Endothelial cell of umbilical vein (primary cell): ENCODE data around the gene ATP1A4. TPM values are rescaled to one million over a fixed set of nuclear protein-coding genes. Genes with fewer than 3 reads are reported as not detected.

Source experiments
- BruUV-seq: library from RNA; stranded (reverse); fragments of 400-500 nt; replicated peaks from 2 replicates; lab custom pipeline; 2021; lab: Mats Ljungman, UMichigan
- CTCF ChIA-PET: fragments of 300-600, 350-600 bp; sonication (Branson Sonifier 250); formaldehyde crosslinking; loops from one replicate; lab custom pipeline; 2021; ENCODE audit warnings: antibody characterized with exemption, inconsistent platforms; lab: Charles Lee
- POLR2A ChIA-PET: fragments of 300-600, 350-600 bp; sonication (Branson Sonifier 250); formaldehyde crosslinking; loops from one replicate; lab custom pipeline; 2021; ENCODE audit warnings: antibody characterized with exemption, inconsistent platforms; lab: Charles Lee
- DNase-seq: peaks from one replicate; pipeline ENCODE4 v3.0.0-alpha.2; 2011; ENCODE audit warnings: low read depth, low spot score
- FAIRE-seq: peaks from 2 replicates; lab custom pipeline; 2011; peaks lifted over from hg19 to GRCh38; lab: Jason Lieb, UNC
- H2AFZ ChIP-seq: 2 replicates; pipeline ENCODE4 v1.6.0; 2012; ENCODE audit warnings: low read depth, low read length, control low read depth, inconsistent platforms
- H3K27ac ChIP-seq: 2 replicates; pipeline ENCODE4 v1.5.1; 2011; ENCODE audit warnings: low read depth, mild to moderate bottlenecking, control low read depth, low read length, moderate library complexity; ENCODE audit not compliant: insufficient read depth
- H3K27me3 ChIP-seq, 2 experiments: 2 replicates each; pipeline versions ENCODE4 v1.6.0 to v1.6.1; 2011; ENCODE audit warnings: low read length in 2 of 2, mixed read lengths in 1 of 2; ENCODE audit not compliant: control insufficient read depth in 2 of 2, insufficient read depth in 2 of 2
- H3K36me3 ChIP-seq, 2 experiments: 2 replicates in 1 of 2; 3 replicates in 1 of 2; pipeline ENCODE4 v1.5.1; 2011; ENCODE audit warnings: low read length in 2 of 2, mild to moderate bottlenecking in 1 of 2, moderate library complexity in 1 of 2; ENCODE audit not compliant: control insufficient read depth in 2 of 2, insufficient read depth in 2 of 2; ENCODE audit errors: extremely low read depth in 1 of 2
- H3K4me1 ChIP-seq: 3 replicates; pipeline ENCODE4 v1.5.1; 2011; ENCODE audit warnings: mild to moderate bottlenecking, low read length; ENCODE audit not compliant: control insufficient read depth, insufficient read depth; ENCODE audit errors: extremely low read depth
- H3K4me2 ChIP-seq: 2 replicates; pipeline ENCODE4 v1.6.1; 2011; ENCODE audit warnings: low read length, control low read depth, mixed read lengths; ENCODE audit not compliant: insufficient read depth
- H3K4me3 ChIP-seq, 3 experiments: fragments of 200-600 bp in 1 of 3; sonication (generic), shearing (Covaris generic) in 1 of 3; replicated peaks in 1 of 3; 2 replicates each; pipeline ENCODE4 v1.5.1; 2011 to 2016; ENCODE audit warnings: control low read depth in 3 of 3, low read length in 3 of 3, mild to moderate bottlenecking in 2 of 3, inconsistent platforms in 1 of 3, low read depth in 1 of 3, moderate library complexity in 1 of 3; ENCODE audit not compliant: insufficient read depth in 1 of 3
- H3K79me2 ChIP-seq: 2 replicates; pipeline ENCODE4 v1.6.0; 2012; ENCODE audit warnings: low read length, inconsistent platforms; ENCODE audit not compliant: control insufficient read depth, insufficient read depth
- H3K9ac ChIP-seq: replicated peaks from 2 replicates; pipeline ENCODE3; 2011; ENCODE audit warnings: low read length, control low read depth; ENCODE audit not compliant: insufficient read depth; ENCODE audit errors: extremely low read depth
- H3K9me1 ChIP-seq: replicated peaks from 3 replicates; pipeline ENCODE4 v1.6.0; 2011; ENCODE audit warnings: mild to moderate bottlenecking, low read length; ENCODE audit not compliant: control insufficient read depth, insufficient read depth; ENCODE audit errors: extremely low read depth
- H3K9me3 ChIP-seq: replicated peaks from 2 replicates; pipeline ENCODE4 v1.5.1; 2012; ENCODE audit warnings: low read length, inconsistent platforms; ENCODE audit not compliant: control insufficient read depth, insufficient read depth
- H4K20me1 ChIP-seq: replicated peaks from 2 replicates; pipeline ENCODE3; 2011; ENCODE audit warnings: mild to moderate bottlenecking, low read length; ENCODE audit not compliant: control insufficient read depth, insufficient read depth; ENCODE audit errors: extremely low read depth
- CTCF ChIP-seq, 2 donors: IDR thresholded peaks; 1 replicate in 1 of 2; 2 replicates in 1 of 2; pipeline ENCODE4 v1.5.1; 2011; ENCODE audit warnings: low read length in 2 of 2, mild to moderate bottlenecking in 2 of 2, moderate library complexity in 2 of 2, control low read depth in 1 of 2, inconsistent platforms in 1 of 2, low read depth in 1 of 2; ENCODE audit not compliant: insufficient read depth in 1 of 2; ENCODE audit errors: extremely low read depth in 1 of 2
- EZH2 ChIP-seq: IDR thresholded peaks from 2 replicates; pipeline ENCODE4 v1.6.1; 2012; ENCODE audit warnings: borderline replicate concordance, low read depth, mild to moderate bottlenecking, moderate library complexity, low read length, inconsistent platforms; ENCODE audit not compliant: severe bottlenecking
- FOS ChIP-seq: IDR thresholded peaks from 2 replicates; pipeline ENCODE4 v1.6.1; 2011; ENCODE audit warnings: mild to moderate bottlenecking, low read length, moderate library complexity, borderline replicate concordance; ENCODE audit not compliant: insufficient read depth
- GATA2 ChIP-seq: IDR thresholded peaks from 2 replicates; pipeline ENCODE4 v1.7.0; 2011; ENCODE audit warnings: low read depth, mild to moderate bottlenecking, moderate library complexity, mixed read lengths, low read length; ENCODE audit not compliant: insufficient read length, insufficient read depth
- JUN ChIP-seq: IDR thresholded peaks from 2 replicates; pipeline ENCODE4 v1.6.1; 2011; ENCODE audit warnings: borderline replicate concordance, low read depth; ENCODE audit not compliant: insufficient read length, insufficient read depth
- MYC ChIP-seq: IDR thresholded peaks from one replicate; pipeline ENCODE4 v1.6.1; 2011; ENCODE audit warnings: mild to moderate bottlenecking, low read depth, low read length
- POLR2A ChIP-seq: IDR thresholded peaks from 2 replicates; pipeline ENCODE4 v1.6.1; 2012; ENCODE audit warnings: low read depth, mild to moderate bottlenecking, control low read depth, low read length
- POLR2AphosphoS5 ChIP-seq: IDR thresholded peaks from 2 replicates; pipeline ENCODE4 v1.6.1; 2012; ENCODE audit warnings: low read depth, mild to moderate bottlenecking, control low read depth, low read length, moderate library complexity; ENCODE audit not compliant: insufficient read depth
- dilution Hi-C: fragments of 300-500 bp; cut with MboI; formaldehyde crosslinking; loops from one replicate; pipeline ENCODE4 v1.15.0; 2019; ENCODE audit warnings: low sequenced_read_pairs; ENCODE audit not compliant: extremely low pct_ligation_motif_present
- intact Hi-C: fragments of 100-400 bp; cut with micrococcal nuclease; formaldehyde crosslinking; loops from one replicate; pipeline ENCODE4 v1.10.0; 2022
- polyA plus RNA-seq, 4 experiments: library from polyadenylated mRNA; depleted of rRNA in 3 of 4; stranded (reverse) in 3 of 4; unstranded in 1 of 4; fragments of >200 nt; gene quantifications; 2 replicates each; pipeline versions ENCODE4 v1.2.1 to v1.2.3, GENCODE V29; 2011 to 2012; ENCODE audit warnings: missing spikeins in 1 of 4
- total RNA-seq: library from RNA; stranded (reverse); gene quantifications from 2 replicates; pipeline ENCODE4 v1.2.3, GENCODE V29; 2021
- TF ChIP-seq, protein P1 (sequence below): IDR thresholded peaks from 2 replicates; pipeline ENCODE4 v1.6.1; 2011; ENCODE audit not compliant: insufficient read depth, insufficient read length

ATP1A4 gene
- total and polyA plus RNA-seq, 2 donors (not counting 3 experiments of a cell fraction or from before 2014, with no cell fraction given) = not detected

DNA sequence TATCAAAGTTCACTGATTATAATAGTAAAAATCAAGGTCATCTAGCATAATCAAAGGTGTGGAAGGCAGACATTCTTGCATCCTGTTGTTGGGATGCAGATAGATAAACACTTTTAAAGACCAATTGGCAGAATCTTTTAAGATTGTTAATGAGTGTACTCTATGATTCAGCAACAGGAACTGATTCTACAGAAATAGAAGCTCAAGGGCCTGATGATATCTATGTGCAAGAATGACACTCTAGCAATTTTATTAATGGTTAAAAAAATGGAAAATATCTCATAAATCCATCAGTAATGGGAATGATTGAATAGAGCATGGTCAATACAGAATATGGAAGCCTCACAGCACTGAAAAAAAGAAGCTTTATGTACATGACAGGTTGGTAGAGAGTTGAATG, 2.2 kb upstream of the ATP1A4 start:
- dilution Hi-C loops = no loop called here
- TF ChIP-seq EZH2 (no peak), JUN (no peak), POLR2AphosphoS5 (no peak), FOS (no peak), GATA2 (no peak), MYC (no peak), CTCF (IDR thresholded peaks at IDR 0.05; ENCODE audit: extremely low read depth in 1 of 2, insufficient read depth in 1 of 2, low read depth in 1 of 2, low read length in 2 of 2) (no peak), POLR2A (no peak)
- TF ChIP-seq, protein P1, sequence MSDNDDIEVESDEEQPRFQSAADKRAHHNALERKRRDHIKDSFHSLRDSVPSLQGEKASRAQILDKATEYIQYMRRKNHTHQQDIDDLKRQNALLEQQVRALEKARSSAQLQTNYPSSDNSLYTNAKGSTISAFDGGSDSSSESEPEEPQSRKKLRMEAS = no peak
- intact Hi-C loops = no loop called here
- H3K9me1 ChIP-seq = no peaks in the 10 kb centered on the region
- H4K20me1 ChIP-seq = no peaks in the 10 kb centered on the region
- CTCF ChIA-PET = interaction anchor here (0.6 to 1.5 kb wide), 5 partner anchors 10 to 103 kb away, joined by 3 to 5 read pairs (median 3); no protein-coding TSS in a partner anchor
- H3K4me3 ChIP-seq = no peak overlapping the region
- H3K27ac ChIP-seq = no peak overlapping the region
- no peak overlapping the region for H3K4me2 ChIP-seq
- no peak overlapping the region for H2AFZ ChIP-seq
- no TSS peak for BruUV-seq
- H3K79me2 ChIP-seq = no peaks in the 10 kb centered on the region
- FAIRE-seq = no peak
- DNase-seq = no peak
- H3K27me3 ChIP-seq = peaks cover 4 to 5% of the 10 kb centered on the region in 2 experiments
- H3K9me3 ChIP-seq = no peaks in the 10 kb centered on the region
- POLR2A ChIA-PET = no interaction called here
- H3K9ac ChIP-seq = no peak overlapping the region
- no peaks in the 10 kb centered on the region for H3K4me1 ChIP-seq
- H3K36me3 ChIP-seq = no peaks in the 10 kb centered on the region
